Hepatocyte (in vitro differentiated cells): ENCODE measurements around the gene NEIL3. TPM values are rescaled to one million over a fixed set of nuclear protein-coding genes. Genes with fewer than 3 reads are reported as not detected.

Experiments used
- DNase-seq: peaks from one replicate; pipeline ENCODE4 v3.0.0-alpha.2; 2016; ENCODE audit warnings: low spot score
- H2AFZ ChIP-seq: fragments of 200-600 bp; sonication (generic); 2 replicates; pipeline ENCODE4 v1.6.0; 2016; ENCODE audit warnings: antibody characterized with exemption, mild to moderate bottlenecking
- H3K27ac ChIP-seq: fragments of 200-600 bp; sonication (generic); 2 replicates; pipeline ENCODE4 v1.5.1; 2016; ENCODE audit warnings: mild to moderate bottlenecking
- H3K27me3 ChIP-seq: fragments of 200-600 bp; sonication (generic); 2 replicates; pipeline ENCODE4 v1.6.1; 2016
- H3K36me3 ChIP-seq: fragments of 200-600 bp; sonication (generic); replicated peaks from 2 replicates; pipeline ENCODE4 v1.5.1; 2016; ENCODE audit warnings: low read depth; ENCODE audit not compliant: insufficient read depth
- H3K4me1 ChIP-seq: fragments of 200-600 bp; sonication (generic); 2 replicates; pipeline ENCODE4 v1.5.1; 2016; ENCODE audit warnings: mild to moderate bottlenecking, moderate library complexity; ENCODE audit not compliant: insufficient read depth
- H3K4me2 ChIP-seq: fragments of 200-600 bp; sonication (generic); 2 replicates; pipeline ENCODE4 v1.6.0; 2016
- H3K4me3 ChIP-seq: fragments of 200-600 bp; sonication (generic); 2 replicates; pipeline ENCODE4 v1.5.1; 2016; ENCODE audit warnings: mild to moderate bottlenecking
- H3K79me2 ChIP-seq: fragments of 200-600 bp; sonication (generic); 2 replicates; pipeline ENCODE4 v1.6.0; 2017; ENCODE audit warnings: mild to moderate bottlenecking
- H3K9me2 ChIP-seq: fragments of 200-600 bp; sonication (generic); replicated peaks from 2 replicates; pipeline ENCODE4 v1.6.0; 2017; ENCODE audit warnings: mild to moderate bottlenecking; ENCODE audit not compliant: insufficient read depth
- H3K9me3 ChIP-seq: fragments of 200-600 bp; sonication (generic); 2 replicates; pipeline ENCODE4 v1.5.1; 2016; ENCODE audit warnings: low read depth, mild to moderate bottlenecking
- H4K20me1 ChIP-seq: fragments of 200-600 bp; sonication (generic); 2 replicates; pipeline ENCODE4 v1.6.0; 2016; ENCODE audit warnings: mild to moderate bottlenecking; ENCODE audit not compliant: insufficient read depth, poor library complexity, severe bottlenecking
- EZH2 ChIP-seq: fragments of 200-600 bp; sonication (generic); IDR thresholded peaks from 2 replicates; pipeline ENCODE4 v1.6.1; 2016; ENCODE audit warnings: antibody characterized with exemption, mild to moderate bottlenecking, borderline replicate concordance
- EZH2phosphoT487 ChIP-seq: fragments of 200-600 bp; sonication (generic); IDR thresholded peaks from one replicate; pipeline ENCODE4 v1.6.1; 2018; ENCODE audit warnings: antibody characterized with exemption, mild to moderate bottlenecking, low read depth, moderate library complexity; ENCODE audit not compliant: unreplicated experiment, severe bottlenecking
- WGBS: methylation state at CpG from one replicate; pipeline ENCODE4 v1.1.6; 2016; ENCODE audit warnings: low lambda C conversion rate; ENCODE audit errors: missing lambda C conversion rate; 5-methylcytosine and 5-hydroxymethylcytosine counted together
- polyA plus RNA-seq: library from polyadenylated mRNA; unstranded; fragments of >200 nt; fragmentation: Nextera tagmentation; extraction: Ambion mirVana; gene quantifications from 2 replicates; pipeline ENCODE4 v1.2.1, GENCODE V29; 2016
- total RNA-seq: library from RNA; depleted of rRNA; stranded (reverse); fragments of >200 nt; gene quantifications from 2 replicates; pipeline ENCODE4 v1.2.3, GENCODE V29; 2014
- TF ChIP-seq, protein P1 (sequence below): fragments of 200-600 bp; sonication (generic); IDR thresholded peaks from 2 replicates; pipeline ENCODE4 v1.5.1; 2016; ENCODE audit warnings: antibody characterized with exemption, mild to moderate bottlenecking; ENCODE audit not compliant: poor library complexity

The NEIL3 gene
- total and polyA plus RNA-seq, 2 experiments from 2014 or later: 0.87 to 2.0 TPM

DNA sequence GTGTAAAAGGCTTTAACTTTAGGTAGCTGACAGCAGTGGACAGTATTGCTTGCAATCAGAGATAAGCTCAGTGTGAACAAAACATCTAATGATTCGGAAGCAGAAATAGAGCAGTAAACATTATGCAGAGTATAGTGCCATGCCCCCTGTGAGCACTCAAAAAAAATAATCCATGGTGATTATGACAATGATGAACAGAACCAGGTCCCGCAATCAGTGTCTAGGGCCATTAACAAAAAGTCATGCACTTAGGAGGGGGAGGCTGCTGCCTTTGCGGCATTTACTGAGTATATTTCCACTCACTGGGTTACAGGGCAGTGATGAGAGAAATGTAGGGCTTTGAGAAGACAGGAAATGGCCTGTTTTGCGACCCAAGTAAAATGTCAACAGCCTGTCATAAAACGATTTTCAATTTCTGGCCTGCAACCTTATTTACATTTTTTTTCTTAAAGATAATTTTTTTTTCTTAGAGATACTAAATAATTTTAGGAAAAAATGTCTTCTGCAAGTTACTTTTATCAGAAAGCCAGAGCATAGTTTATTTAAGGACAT, 27.3 kb upstream of the NEIL3 start:
- Histone ChIP-seq H3K4me2 (no peak overlapping the region), H4K20me1 (no peaks in the 10 kb centered on the region), H3K4me1 (peaks cover 7% of the 10 kb centered on the region), H3K27me3 (no peaks in the 10 kb centered on the region), H2AFZ (no peak overlapping the region), H3K4me3 (no peak overlapping the region), H3K36me3 (no peaks in the 10 kb centered on the region), H3K9me3 (no peaks in the 10 kb centered on the region), H3K9me2 (no peaks in the 10 kb centered on the region), H3K79me2 (no peaks in the 10 kb centered on the region), H3K27ac (no peak overlapping the region)
- WGBS: 63% methylated on average over 5 of the region's 5 CpGs
- DNase-seq: no peak
- TF ChIP-seq EZH2 (no peak), EZH2phosphoT487 (no peak)
- TF ChIP-seq, protein P1, sequence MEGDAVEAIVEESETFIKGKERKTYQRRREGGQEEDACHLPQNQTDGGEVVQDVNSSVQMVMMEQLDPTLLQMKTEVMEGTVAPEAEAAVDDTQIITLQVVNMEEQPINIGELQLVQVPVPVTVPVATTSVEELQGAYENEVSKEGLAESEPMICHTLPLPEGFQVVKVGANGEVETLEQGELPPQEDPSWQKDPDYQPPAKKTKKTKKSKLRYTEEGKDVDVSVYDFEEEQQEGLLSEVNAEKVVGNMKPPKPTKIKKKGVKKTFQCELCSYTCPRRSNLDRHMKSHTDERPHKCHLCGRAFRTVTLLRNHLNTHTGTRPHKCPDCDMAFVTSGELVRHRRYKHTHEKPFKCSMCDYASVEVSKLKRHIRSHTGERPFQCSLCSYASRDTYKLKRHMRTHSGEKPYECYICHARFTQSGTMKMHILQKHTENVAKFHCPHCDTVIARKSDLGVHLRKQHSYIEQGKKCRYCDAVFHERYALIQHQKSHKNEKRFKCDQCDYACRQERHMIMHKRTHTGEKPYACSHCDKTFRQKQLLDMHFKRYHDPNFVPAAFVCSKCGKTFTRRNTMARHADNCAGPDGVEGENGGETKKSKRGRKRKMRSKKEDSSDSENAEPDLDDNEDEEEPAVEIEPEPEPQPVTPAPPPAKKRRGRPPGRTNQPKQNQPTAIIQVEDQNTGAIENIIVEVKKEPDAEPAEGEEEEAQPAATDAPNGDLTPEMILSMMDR: no peak

DNA sequence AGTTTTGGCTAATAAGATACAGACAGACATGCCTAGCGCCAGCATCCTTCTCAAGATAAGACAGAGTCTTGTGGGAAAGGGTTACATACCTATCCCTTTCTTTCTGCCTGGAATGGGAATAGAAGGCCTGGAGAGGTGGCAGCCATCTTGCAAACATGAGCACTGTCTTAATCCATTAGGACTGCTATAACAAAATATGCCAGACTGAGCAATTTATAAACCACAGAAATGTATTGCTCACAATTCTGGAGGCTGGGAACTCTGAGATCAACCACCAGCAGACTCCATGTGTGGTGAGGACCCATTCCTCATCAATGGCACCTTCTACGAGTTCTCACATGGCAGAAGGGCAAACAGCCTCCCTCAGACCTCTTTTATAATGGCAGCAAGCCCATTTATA, 26.5 kb upstream of the NEIL3 start:
- Histone ChIP-seq H3K4me1 (peaks cover 7% of the 10 kb centered on the region), H3K36me3 (no peaks in the 10 kb centered on the region), H3K4me2 (no peak overlapping the region), H3K27ac (no peak overlapping the region), H3K9me2 (no peaks in the 10 kb centered on the region), H3K27me3 (no peaks in the 10 kb centered on the region), H4K20me1 (no peaks in the 10 kb centered on the region), H2AFZ (no peak overlapping the region), H3K9me3 (no peaks in the 10 kb centered on the region), H3K79me2 (no peaks in the 10 kb centered on the region), H3K4me3 (no peak overlapping the region)
- no peak for TF ChIP-seq EZH2phosphoT487
- TF ChIP-seq EZH2: no peak
- TF ChIP-seq, protein P1: no peak
- no peak for DNase-seq
- 92% methylated on average over 2 of the region's 2 CpGs for WGBS

DNA sequence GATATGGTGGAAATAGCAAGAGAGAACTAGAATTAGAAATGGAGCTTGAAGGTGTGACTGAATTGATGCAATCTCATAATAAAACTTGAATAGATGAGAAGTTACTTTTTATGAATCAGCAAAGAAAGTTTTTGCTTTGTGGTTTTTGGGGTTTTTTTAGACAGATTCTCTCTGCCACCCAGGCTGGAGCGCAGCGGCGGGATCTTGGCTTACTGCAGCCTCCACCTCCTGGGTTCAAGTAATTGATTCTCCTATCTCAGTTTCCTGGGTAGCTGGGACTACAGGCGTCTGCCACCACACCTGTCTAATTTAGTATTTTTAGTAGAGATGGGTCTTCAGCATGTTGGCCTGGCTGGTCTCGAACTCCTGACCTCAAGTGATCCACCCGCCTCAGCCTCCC, 23.7 kb upstream of the NEIL3 start:
- H3K36me3 ChIP-seq: no peaks in the 10 kb centered on the region
- DNase-seq: no peak
- no peak overlapping the region for H3K4me2 ChIP-seq
- 92% methylated on average over 6 of the region's 6 CpGs for WGBS
- no peaks in the 10 kb centered on the region for H3K27me3 ChIP-seq
- H3K4me1 ChIP-seq: peaks cover 7% of the 10 kb centered on the region
- no peak overlapping the region for H3K27ac ChIP-seq
- H4K20me1 ChIP-seq: no peaks in the 10 kb centered on the region
- H3K79me2 ChIP-seq: no peaks in the 10 kb centered on the region
- H3K9me2 ChIP-seq: no peaks in the 10 kb centered on the region
- no peak overlapping the region for H2AFZ ChIP-seq
- H3K9me3 ChIP-seq: no peaks in the 10 kb centered on the region
- H3K4me3 ChIP-seq: no peak overlapping the region
- TF ChIP-seq EZH2 (no peak), EZH2phosphoT487 (no peak)
- TF ChIP-seq, protein P1: no peak
